ENCODE results near the gene BRIP1.
"Not testable (repeated sequence)": the region's sequence is repeated elsewhere in the genome, so short reads cannot be mapped to it uniquely, and the experiment has no call there.

Gene BRIP1

GRCh38 chr17:61862975-61863800, at the start of gene BRIP1:
Gene BRIP1, minus strand, starts transcription at chr17:61863528. Its CDS starts 1,989 bp downstream, at chr17:61861539.
- DNase-seq (ENCODE audit: low spot score): peak; percentile 94

- DNase-seq (ENCODE audit: low spot score): no peak
These were observed 45.1 kb upstream of the BRIP1 start for GRCh38 chr17:61908292-61909037.

GRCh38 chr17:61907361-61907760, 44.0 kb upstream of the BRIP1 start:
- no peak for DNase-seq (ENCODE audit: low spot score)

GRCh38 chr17:61904094-61904710, 40.9 kb upstream of the BRIP1 start:
- no peak for DNase-seq (ENCODE audit: low spot score)

- DNase-seq (ENCODE audit: low spot score): no peak
These were observed 39.9 kb upstream of the BRIP1 start for GRCh38 chr17:61903251-61903650.

- no peak for DNase-seq (ENCODE audit: low spot score)
These were observed 34.3 kb upstream of the BRIP1 start for GRCh38 chr17:61897548-61898180.

- no peak for DNase-seq (ENCODE audit: low spot score)
These were observed 32.1 kb upstream of the BRIP1 start for GRCh38 chr17:61895391-61895790.

- not testable (repeated sequence) for DNase-seq (ENCODE audit: low spot score)
These were observed 31.0 kb upstream of the BRIP1 start for GRCh38 chr17:61894310-61894709.

GRCh38 chr17:61887733-61888132, 24.4 kb upstream of the BRIP1 start:
- not testable (repeated sequence) for DNase-seq (ENCODE audit: low spot score)

- DNase-seq (ENCODE audit: low spot score): peak; percentile 77
These were observed 22.5 kb upstream of the BRIP1 start for GRCh38 chr17:61885865-61886264.

- no peak for DNase-seq (ENCODE audit: low spot score)
These were observed 21.5 kb upstream of the BRIP1 start for GRCh38 chr17:61884864-61885263.

- no peak for DNase-seq (ENCODE audit: low spot score)
These were observed 17.3 kb upstream of the BRIP1 start for GRCh38 chr17:61880589-61881102.

- DNase-seq (ENCODE audit: low spot score): no peak
These were observed 15.8 kb upstream of the BRIP1 start for GRCh38 chr17:61878984-61879612.

- no peak for DNase-seq (ENCODE audit: low spot score)
These were observed 15.2 kb upstream of the BRIP1 start for GRCh38 chr17:61878520-61878919.

- DNase-seq (ENCODE audit: low spot score): no peak
These were observed 14.5 kb upstream of the BRIP1 start for GRCh38 chr17:61877837-61878236.

- no peak for DNase-seq (ENCODE audit: low spot score)
These were observed 12.5 kb upstream of the BRIP1 start for GRCh38 chr17:61875804-61876203.

GRCh38 chr17:61875285-61875684, 12.0 kb upstream of the BRIP1 start:
- DNase-seq (ENCODE audit: low spot score): no peak

- no peak for DNase-seq (ENCODE audit: low spot score)
These were observed 10.7 kb upstream of the BRIP1 start for GRCh38 chr17:61874075-61874474.

GRCh38 chr17:61872099-61872498, 8.8 kb upstream of the BRIP1 start:
- no peak for DNase-seq (ENCODE audit: low spot score)

- DNase-seq (ENCODE audit: low spot score): no peak
These were observed 5.8 kb upstream of the BRIP1 start for GRCh38 chr17:61869138-61869537.

GRCh38 chr17:61868074-61868473, 4.7 kb upstream of the BRIP1 start:
- no peak for DNase-seq (ENCODE audit: low spot score)

- DNase-seq (ENCODE audit: low spot score): no peak
These were observed 3.7 kb upstream of the BRIP1 start for GRCh38 chr17:61867033-61867432.
